HK-2 (cell line): ENCODE results near the gene TNIP2.
"Not testable (repeated sequence)": the region's sequence is repeated elsewhere in the genome, so short reads cannot be mapped to it uniquely, and the experiment has no call there.

Source experiments
- DNase-seq: peaks from one replicate; pipeline ENCODE4 v3.0.0-alpha.2; 2018; ENCODE audit not compliant: unreplicated experiment

The TNIP2 gene

GRCh38 chr4:2743518-2744445 lies 12.4 kb downstream of the TNIP2 start:
- no peak for DNase-seq

GRCh38 chr4:2742823-2743517 lies 13.2 kb downstream of the TNIP2 start:
- no peak for DNase-seq

DNA sequence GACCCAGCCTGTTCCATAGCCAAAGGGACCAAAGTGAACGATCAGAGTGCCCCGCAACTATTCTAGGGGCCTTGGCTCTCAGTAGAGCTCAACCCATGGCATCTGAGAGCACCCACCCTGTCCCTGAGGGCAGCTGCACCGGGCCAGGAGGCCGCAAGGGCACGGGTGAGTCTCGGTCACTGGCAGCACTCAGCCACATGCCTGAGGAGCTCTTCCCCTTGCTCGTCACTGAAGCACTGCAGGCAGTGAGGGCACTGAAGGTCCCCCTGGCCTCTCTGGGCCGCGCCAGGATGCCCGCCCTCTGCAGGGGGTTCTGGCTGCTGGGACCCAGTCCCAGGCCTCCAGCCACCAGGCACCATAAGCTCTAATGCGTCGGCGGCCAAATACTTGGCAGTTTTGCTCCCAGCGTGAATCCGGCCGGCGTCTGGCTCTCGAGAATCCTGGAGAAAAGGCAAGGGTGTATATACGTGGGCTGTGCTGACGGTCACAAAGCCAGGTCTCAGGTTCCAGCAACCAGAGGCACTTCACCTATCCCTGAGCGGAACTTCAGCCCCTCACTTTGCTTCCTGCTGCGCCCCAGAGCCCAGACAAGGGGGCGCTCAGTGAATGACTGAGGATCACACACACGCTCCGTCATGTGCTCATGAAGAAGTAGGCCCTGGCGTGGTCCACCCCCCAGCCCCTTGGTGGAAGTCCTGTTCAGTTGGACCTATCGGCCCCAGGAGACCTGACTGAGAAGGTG lies 13.9 kb downstream of the TNIP2 start:
- no peak for DNase-seq

DNA sequence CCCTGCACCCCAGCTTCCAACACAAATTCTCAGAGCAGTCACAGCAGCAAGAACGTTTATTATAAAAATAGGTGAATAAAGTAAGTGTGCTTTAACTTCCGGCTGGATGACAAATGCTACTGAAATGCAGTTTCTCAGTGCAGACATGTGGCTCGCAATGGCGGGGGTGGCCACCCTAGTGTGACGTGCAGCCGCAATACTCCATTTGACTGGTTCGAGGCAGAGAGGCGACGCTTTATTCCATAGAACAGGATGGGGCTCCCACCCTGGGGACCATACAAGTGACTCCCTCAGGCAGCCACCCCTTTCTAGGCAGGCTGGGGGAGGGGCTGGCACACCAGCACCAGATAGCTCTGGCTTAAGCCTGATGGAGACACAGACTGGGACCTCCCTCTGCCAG lies 14.5 kb downstream of the TNIP2 start:
- no peak for DNase-seq

- not testable (repeated sequence) for DNase-seq
These were observed 17.8 kb downstream of the TNIP2 start for GRCh38 chr4:2738296-2738695.

- DNase-seq, result no peak
These were observed 20.3 kb downstream of the TNIP2 start for GRCh38 chr4:2735869-2736268.

DNA sequence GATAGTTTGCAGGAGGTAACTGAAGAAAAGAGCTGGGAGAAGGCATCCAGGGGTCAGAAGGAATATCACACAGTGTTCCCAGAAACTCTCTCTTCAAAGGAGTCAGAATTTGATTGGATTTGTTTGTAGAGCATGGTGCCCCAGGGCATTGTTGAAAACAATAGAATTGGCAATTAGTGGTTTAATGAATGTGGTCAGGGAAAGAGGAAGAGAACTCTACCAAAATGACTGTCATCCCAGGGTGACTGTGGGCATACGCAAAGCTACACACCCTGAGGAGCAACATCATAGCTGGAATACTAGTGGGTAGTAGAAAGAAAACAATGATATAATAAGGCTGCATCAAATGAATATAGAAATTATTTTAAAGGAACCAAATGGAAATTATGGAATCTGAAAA lies 21.5 kb downstream of the TNIP2 start:
- DNase-seq, result no peak

GRCh38 chr4:2733844-2734574 lies 22.1 kb downstream of the TNIP2 start:
- DNase-seq, result no peak

GRCh38 chr4:2733001-2733843 lies 22.9 kb downstream of the TNIP2 start:
- DNase-seq, result no peak

GRCh38 chr4:2732526-2732925 lies 23.6 kb downstream of the TNIP2 start:
- DNase-seq, result no peak

DNA sequence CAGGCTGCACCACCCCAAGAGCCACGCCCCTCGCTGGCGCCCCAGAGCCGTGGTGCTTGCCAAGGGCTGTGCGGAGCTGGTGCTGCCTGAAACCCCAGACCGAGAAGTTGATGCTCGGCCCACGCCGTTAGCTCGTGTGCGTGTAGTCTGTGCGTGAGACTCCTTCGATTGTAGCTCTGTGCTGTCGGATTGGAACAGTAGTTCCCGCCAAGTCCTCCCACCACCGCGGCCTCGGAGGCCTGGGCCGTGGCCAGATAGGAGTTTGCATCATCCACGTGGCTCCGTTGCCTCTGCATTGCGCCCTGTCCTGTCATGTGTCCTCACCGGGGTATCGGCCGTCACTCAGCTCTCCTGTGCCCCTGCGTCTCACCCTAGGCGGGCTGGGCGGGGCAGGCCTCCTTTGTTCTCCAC lies 24.2 kb downstream of the TNIP2 start:
- DNase-seq, result no peak

DNA sequence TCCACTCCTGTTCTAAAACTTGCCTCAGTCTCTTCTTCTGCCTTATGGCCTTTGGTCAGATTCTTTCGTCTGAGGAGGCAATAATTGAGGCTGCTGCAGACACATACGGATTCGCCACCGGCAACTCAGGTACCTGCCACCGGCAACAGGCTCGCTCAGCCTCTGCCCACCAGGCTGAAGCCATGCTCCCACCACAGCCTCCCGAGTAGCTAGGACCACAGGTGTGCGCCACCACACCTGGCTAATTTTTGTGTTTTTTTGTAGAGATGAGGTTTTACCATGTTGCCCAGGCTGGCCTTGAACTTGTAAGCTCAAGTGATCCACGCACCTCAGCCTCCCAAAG lies 26.6 kb downstream of the TNIP2 start:
- DNase-seq, result no peak

GRCh38 chr4:2728806-2729532 lies 27.2 kb downstream of the TNIP2 start:
- DNase-seq, result no peak

DNA sequence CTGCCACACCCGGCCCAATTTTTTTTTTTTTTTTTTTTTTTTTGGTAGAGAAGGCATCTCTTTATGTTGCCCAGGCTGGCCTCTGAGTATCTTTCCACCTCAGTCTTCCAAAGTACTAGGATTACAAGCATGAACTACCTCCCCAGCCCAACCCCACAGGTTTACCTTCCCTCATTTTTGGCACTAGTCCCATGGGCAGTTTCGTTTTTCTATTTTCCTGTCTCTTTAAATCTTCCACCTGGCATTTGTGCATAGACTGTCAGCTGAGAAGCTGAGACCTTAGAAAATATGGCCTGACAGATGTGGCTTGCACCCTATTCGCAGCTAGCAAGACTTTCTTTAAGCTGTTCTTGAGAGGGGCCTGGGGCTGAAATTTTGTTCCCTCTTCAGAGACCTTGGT lies 27.9 kb downstream of the TNIP2 start:
- DNase-seq, result no peak

GRCh38 chr4:2726881-2727280 lies 29.3 kb downstream of the TNIP2 start:
- not testable (repeated sequence) for DNase-seq

DNA sequence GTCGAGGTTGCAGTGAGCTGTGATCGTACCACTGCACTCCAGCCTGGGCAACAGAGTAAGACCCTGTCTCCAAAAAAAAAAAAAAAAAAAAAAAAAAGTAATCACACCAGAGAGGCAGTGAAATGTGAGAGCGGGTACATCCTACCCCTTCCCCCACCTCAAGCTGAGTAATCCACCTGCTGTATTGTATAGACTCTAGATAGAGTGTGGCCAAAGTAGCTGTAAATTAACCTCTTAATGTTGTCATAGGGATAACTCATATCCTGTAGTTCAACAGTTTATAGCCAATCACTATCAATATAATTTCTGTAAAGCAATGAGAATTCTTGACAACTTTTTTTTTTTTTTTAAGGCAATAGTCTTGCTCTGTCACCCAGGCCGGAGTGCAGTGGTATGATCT lies 30.8 kb downstream of the TNIP2 start:
- no peak for DNase-seq

- DNase-seq, result no peak
These were observed 32.4 kb downstream of the TNIP2 start for GRCh38 chr4:2723751-2724150.

- no peak for DNase-seq
These were observed 34.1 kb downstream of the TNIP2 start for GRCh38 chr4:2722033-2722432.

DNA sequence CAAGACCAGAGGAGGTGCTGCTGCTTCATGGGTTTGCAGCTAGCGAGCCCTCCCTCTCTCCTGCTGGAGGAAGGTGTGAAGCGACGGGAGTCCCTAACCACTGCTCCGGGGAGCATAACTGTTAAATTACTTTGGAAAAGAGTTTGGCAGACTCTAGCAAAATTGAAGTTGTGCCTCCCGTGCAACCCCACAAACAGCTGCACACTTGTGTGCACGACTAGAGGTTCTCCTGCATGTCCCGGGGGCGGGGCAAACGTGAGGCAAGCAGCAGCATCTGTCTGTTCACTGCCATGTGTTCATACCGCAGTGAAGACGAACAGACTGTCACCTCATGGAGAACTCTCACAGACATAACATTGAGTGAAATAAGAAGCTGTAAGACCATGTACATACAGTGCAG lies 34.5 kb downstream of the TNIP2 start:
- DNase-seq, result no peak

DNA sequence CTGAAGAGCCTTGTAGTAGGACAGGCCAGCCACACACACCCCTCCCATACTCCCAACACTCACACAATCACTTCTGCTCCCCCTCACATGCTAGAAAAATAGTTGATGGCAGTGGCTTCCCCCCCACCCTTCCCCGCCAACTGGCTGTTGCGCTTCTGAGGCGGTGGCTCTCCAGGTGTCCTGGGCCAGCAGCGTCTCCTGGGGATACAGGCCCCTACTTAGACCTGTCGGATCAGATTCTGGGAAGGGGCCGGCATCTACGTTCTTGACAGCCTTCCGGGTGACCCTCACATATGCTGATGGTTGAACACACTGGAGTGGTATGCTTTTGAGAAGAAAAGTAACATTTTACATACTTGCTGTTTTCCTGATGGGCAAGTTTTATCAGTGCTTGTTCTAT lies 39.9 kb downstream of the TNIP2 start:
- DNase-seq, result no peak
